Activated CD4-positive, alpha-beta T cell treated with anti-CD3 and anti-CD28 coated beads for 1 hour (primary cell): Measurements from ENCODE around the gene ZBTB18.
"Not testable (repeated sequence)": the region's sequence is repeated elsewhere in the genome, so short reads cannot be mapped to it uniquely, and the experiment has no call there.

Experiments used
- DNase-seq: peaks from one replicate; pipeline ENCODE4 v3.0.0-alpha.2; 2020

Gene ZBTB18

DNA sequence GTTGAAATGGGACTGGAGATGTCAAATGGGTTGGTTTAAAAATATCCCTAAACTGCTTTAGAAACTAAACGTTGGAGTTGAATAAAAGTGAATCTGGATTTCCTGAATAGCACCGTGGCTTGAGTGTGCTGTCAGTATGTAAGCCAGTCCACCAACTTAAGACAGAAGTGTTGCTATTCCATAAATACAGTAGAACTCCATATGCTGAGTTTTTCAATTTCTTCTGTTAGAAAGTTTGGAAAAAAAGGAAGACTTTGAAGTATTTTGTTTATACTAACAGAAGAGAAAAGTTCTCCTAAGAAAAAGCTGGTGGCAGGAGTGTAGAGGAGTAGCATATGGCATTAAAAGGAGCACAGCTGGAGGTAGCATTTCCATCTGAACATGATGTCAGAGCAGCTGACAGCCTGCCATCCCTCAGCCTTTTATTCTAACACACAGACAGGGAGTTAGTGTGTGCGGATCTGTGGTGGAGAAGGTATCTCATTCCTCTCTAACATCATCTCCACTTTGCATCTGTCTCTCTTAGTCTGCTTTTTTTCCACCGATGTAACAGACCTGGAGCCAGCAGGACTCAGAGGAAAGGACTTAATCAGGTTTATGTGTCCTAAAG lies at the start of gene ZBTB18:
Gene ZBTB18 (plus strand): TSS at position 449 of the 610 bp plus-strand sequence. CDS start 149 bp downstream, at position 598.
- DNase-seq = no peak

DNA sequence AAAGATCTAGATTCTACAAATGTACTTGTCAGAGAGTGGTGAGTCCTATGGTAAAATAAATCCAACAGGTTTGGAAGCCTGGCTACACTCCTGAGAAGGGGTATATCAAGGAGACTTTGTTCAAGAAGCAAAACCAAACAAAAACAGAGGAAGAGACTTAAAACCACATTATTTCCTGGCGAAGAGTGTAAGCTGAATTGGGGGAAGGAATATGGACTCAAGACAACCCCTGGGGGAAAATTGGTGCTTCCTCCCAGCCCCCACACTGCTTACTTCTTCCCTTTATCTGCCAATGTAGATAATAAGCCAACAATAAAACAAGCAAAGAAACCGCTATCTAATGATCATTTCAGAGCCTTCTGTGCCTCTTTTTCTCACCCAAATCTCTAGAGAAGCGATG lies 48.4 kb upstream of the ZBTB18 start:
- no peak for DNase-seq

DNA sequence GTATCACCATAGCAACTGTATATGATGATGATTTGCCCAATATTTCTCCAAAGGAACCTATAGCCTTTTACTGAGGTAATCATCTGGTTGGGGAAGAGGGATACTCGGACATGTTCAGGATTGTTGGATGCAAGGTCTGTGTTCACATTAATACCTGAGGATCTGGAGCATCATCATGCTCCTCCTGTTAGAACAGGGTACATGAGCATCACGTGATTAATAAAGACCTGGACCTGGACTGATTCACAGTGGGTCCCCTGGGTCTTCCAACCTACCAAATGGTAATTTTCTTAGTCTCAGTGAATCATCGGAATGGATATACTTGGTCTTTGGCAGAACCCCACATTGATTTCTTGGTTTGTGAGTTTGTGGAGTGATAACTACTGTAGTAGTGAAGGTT lies 45.6 kb upstream of the ZBTB18 start:
- no peak for DNase-seq

DNA sequence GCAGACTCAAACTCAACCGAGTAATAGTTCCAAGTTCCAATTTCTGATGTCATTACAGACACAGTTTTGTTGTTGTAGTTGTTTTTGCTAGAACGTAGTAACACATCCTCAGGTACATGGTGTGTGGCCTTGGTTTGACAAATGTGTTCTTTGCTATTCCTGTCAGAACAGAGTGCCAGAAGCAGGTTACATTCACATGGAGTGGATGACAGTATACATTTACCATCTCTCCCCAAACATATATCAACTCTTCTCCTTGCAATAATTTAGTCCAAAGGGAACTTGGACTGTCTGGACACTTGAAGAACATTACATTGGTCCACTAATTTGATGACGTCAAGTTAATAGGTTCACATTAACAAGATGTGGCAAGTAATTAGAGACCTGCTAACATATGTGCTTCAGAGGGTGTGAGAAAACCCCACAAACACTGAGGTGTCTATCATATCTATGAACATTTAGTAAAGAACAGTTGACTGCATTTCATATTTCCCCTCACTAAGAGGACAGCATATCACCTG lies 44.6 kb upstream of the ZBTB18 start:
- DNase-seq = no peak

DNA sequence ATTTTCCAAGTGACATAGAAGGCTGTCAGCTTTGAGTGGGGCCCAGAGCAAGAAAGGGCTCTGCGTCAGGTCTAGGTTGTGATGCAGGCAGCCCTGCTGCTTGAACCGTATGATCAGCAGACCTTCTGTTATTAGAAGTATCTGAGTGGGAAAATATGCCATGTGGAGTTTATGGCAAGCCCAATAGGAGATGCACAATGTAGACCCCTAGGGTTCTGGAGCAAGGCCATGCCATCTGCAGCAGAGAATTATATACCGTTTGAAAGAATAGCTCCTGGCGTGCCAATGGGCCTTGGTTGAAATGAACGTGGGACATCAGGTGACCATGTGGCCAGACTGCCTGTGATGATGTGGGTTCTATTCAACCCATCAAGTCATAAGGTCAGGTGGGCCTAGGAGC lies 44.1 kb upstream of the ZBTB18 start:
- DNase-seq = no peak

DNA sequence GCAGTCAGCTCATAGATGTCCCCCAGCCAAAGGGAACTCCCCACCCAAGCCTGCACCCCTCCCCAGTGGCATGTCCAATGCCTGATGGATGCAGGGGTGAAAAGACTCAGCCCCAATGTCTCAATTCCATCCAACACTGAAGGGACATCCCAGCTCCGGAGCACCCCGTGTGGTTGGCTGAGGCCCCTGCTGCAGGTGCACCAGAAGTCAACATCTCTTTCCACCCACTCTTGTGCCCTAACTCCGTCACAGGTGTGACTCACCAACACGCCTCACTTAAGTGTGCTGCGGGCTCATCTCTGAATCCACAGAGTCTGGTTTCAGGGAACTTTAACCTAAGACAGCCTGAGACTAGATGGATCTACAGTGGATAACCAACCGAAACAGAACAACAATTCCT lies 40.9 kb upstream of the ZBTB18 start:
- DNase-seq = peak; percentile 8

DNA sequence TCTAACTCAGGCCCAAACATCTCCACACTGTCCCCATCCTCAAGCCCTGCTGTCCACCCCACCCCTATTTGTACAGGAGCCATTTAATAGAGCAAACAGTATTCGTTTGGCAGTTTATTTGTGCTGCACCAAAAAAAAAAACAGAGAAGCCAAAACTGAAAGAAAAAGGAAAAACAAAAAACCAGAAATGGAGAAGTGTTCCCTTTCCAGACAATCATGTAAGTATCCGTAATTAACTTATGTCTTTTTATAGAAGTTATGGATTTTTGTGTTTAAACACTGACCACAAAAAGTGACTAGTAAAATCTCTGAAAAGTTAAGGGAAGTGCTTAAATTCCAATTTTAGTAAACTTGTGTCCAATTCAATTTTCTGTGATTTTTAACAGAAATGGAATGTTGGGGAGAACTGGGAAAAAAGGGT lies 40.4 kb upstream of the ZBTB18 start:
- DNase-seq = no peak

DNA sequence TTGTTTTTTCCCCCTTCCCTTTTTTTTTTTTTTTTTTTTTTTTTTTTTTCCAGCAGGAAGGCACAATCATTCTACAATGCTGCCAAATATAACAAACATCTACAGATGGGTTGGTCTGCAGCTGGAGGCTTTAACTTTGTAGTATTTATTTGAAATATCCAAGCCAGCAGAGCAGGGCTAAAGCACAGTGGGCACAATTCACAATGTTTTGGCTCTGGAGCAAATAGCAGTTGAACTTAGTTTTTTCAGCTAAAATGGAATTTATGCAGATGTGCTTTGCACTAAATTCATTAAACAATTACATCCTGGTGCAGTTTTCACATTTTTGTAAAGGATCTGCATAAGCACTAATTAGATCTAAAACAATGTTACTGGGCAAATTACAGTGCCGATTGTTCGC lies 39.8 kb upstream of the ZBTB18 start:
- DNase-seq = no peak

DNA sequence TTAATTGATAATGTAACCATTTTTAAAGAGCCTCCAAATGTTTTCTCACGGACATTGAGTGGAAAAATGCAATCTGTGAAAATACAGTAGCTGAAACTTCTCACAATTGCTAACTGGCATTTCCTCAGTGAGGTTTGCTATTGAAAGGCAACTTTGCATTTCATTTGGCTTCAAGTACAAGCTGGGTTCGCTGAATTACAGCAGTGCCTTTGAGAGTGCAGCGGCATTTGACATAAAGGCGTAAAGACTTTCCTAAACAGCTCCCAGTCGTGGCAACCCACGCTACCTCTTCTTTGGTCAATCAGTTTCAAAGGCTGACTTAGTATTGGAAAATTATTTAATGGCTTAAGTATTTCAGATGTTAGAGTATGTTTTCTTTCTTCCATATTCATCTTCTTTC lies 39.3 kb upstream of the ZBTB18 start:
- no peak for DNase-seq

DNA sequence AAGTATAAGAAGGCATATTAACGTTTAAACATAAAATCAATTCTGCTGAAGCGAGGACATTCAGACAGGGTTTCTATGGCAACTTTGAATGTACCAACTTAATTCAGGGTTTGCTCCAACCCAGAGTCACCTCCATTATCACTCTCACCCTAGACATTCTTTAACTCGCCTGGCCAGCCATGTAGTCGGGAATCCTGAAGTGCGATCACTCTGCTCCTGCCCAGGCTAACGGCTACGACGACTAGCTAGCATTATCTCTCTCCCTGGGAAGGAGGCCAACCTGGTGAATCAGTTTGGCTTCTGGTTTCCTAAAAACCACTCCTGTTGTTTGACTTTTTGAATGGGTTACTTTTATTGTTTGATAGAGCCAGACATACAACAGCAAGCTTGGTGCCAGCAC lies 38.9 kb upstream of the ZBTB18 start:
- DNase-seq = no peak

DNA sequence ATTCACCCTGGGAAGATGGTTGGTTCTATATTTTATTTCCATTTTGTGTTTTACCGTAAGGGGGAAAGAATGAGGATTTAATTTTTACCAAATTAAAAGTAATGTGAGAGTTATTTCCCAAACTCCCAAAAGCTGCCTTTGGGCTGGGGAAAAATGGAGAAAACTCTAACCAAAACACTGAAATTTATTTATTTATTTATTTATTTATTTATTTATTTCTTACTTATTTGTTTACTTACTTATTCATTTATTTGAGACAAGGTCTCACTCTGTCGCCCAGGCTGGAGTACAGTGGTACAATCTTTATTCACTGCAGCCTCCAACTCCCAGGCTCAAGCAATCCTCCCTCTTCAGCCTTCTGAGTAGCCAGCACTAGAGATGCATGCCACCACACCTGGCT lies 38.0 kb upstream of the ZBTB18 start:
- no peak for DNase-seq

DNA sequence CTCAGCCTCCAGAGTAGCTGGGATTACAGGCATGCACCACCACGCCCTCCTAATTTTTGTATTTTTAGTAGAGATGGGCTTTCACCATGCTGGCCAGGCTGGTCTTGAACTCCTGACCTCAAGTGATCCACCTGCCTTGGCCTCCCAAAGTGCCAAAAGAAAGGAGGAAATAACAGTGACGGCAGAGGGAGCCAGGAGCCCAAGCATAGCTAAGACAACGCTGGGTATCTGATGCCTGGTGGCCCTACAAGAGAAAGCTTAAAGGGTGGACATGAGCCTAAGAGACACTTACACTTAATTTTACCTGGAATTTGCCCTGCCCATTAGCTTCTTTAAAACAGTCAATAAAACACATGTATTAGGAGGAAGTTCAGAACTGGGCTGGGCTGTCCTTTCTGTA lies 36.2 kb upstream of the ZBTB18 start:
- DNase-seq = not testable (repeated sequence)

DNA sequence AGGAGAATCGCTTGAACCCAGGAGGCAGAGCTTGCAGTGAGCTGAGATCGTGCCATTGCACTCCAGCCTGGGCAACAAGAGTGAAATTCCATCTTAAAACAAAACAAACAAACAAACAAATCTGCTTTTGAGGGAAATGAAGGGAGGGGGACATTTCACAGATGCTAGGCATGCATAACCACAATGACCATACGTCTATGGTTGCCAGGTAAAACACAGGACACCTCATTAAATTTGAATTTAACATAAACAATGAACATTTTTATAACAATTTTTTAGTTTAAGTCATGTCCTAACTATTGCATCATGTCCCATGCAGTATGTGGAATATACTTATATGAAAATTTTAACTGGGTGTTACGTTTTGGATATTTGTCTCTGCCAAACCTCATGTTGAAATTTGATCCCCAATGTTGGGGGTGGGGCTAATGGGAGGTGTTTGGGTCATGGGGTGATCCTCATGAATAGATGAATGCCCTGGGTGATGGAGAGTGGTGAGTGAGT lies 31.0 kb upstream of the ZBTB18 start:
- no peak for DNase-seq

DNA sequence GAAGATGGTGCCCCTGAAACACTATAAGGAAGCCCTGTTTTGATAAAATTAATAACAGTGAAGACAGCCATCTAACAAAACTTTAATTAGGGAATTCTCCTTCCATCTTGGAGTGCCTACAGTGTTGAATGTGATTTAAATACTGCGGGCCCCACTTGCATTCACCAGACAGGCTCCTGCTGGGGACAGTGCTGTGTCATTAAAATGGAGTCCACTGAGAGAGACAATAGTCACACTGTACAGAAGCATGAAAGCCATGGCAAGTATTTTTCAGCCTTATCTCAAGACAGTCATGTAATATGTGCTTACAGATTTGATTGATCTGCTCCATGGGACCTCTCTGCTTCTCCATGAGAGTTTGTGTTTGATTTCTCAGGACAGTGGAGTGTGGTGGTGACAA lies 29.7 kb upstream of the ZBTB18 start:
- no peak for DNase-seq

DNA sequence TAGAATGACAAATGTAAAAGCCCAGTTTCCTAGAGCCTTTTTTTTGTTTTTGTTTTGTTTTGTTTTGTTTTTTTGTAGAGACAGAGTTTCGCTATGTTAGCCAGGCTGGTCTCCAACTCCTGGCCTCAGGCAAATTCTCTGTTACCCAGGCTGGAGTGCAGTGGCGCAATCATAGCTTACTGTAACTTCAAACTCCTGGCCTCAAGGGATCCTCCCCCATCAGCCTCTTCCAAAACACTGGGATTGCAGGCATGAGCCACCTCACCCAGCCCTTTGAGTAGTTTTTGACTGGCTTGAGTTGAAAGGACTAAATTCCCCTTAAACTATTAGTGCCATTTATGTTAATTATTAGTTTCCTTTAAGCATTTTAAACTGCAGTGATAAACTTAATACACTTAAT lies 28.8 kb upstream of the ZBTB18 start:
- no peak for DNase-seq

DNA sequence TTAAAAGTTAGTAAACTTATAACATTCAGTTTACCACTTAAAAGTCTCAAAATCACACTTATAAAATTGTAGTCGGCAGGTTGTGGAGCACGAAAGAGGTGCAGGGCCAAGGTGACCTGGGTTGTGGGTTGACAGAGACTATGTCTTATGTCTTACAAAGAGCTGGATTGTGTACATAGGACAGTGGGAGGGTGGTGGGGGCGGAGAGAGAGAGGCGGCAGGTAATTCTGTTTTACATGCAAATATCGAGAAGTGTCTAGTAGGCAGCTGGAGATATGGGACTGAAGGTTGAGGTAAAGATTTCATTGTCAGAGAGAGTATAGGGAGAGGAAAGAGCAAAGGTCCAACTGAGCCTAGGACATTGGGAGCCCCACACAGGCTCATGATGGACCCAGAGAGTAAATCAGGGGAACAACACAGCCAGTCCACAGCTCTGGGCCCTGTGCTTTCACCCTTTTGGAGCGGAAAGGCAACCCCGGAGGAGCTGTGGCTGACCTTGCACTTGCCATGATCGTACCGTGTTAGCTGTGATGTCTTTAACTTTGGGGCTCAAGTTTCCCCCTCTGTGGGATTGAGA lies 28.1 kb upstream of the ZBTB18 start:
- no peak for DNase-seq

DNA sequence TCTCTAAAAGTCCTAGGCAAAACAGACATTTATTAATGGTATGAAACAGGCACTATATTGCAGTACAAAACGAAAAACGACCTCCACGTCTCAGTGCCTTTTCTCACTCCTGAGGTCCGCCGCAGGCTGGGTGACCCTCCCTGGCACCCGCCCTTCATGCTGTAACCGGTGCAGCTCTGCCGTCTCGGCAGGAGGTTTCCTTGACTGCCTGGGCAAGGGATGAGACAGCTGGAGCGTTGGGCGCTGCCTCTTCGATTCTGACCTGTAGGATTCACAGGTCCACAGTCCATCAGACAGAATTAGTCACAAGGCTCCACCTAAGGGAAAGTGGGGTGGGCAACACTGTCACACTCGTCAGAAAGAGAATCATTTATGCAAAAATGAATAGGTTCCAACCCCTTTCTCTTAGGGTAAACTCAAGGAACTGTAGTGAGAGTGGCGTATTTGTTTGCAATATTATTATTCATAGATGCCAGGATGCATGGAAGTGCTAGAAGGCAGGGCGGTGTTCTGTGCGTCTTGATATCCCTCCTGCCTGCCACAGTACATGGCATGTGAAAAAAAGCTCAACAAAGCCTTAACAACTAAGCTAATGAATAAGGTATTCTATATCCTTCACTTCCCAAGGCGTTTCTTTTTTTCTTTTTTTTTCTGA lies 23.5 kb upstream of the ZBTB18 start:
- DNase-seq = no peak

DNA sequence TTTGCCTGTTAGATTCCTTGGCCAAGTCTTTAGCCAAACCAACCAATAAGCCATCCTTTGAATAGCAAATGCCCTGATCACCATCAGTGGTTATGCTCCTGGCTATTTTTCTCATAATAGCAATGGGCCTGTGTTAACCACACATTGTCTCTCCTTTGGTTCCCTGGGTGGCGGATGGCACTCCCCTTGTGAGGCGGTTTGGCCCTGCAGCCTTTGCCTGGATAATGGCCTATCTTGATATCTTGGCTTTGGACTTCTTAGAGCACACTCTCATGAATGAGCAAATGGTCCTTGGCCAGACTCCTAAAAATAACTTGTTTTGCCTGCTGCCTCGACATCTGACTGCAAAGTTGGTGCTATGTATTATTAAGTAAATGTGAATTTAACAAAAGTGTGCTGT lies 22.4 kb upstream of the ZBTB18 start:
- DNase-seq = no peak

DNA sequence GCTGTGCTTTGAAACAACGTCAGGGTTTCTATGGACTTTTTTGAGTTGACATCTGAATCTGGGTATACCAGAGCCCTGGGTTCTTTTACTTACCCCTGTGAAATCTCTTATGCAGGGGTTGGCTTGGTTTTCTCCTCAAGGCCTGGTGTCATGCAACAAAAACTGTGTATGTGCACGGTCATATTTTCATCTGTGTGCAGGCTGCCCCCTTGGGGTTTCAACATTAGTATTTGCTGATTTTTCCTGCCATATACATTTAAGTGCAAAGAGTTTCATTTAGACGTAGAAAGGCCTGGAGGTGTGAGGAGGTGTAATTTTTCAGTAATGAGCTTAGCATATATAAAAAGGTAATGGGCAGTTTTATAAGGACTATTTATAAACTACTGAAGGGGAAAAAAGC lies 22.0 kb upstream of the ZBTB18 start:
- DNase-seq = no peak

DNA sequence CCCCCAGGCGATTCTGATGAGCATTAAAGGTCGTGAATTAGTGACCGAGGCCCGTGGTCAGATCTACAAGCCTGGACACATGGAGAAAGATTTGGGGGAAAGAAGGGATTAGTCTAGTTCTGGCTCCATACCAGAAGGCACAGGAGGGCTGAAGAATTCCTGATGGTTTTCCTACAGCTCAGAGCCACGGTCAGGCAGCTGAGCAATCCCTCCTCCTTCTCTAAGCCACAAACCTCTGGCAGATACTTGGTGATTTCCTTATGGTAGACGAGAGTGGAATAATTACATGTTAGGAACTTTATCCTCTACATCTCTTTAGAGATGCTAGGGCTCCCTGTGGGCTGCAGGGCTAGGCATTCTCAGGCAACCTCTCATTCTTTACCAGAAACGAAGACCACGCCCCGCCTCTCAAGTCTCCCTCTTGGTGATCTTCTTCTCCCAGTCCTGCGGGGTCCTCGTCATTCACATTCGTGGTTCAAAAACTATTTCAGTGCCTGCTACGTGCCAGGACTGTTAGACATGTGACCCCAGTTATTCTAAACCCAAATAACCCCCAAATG lies 20.5 kb upstream of the ZBTB18 start:
- no peak for DNase-seq

DNA sequence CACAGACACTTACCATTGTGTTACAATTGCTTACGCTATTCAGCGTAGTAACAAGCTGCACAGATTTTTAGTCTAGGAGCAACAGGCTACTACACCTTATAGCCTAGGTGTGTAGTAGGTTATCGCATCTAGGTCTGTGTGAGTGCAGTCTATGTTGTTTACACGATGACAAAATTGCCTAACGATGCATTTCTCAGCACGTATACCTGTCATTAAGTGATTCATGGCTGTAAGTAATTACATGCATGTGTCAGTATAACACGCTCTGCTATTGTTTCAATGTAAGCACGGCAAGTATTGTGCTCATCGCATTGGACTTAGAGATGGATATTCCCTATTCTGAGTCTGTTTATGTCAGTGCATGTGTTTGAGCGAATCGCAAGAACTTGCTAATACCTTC lies 15.7 kb upstream of the ZBTB18 start:
- DNase-seq = no peak

DNA sequence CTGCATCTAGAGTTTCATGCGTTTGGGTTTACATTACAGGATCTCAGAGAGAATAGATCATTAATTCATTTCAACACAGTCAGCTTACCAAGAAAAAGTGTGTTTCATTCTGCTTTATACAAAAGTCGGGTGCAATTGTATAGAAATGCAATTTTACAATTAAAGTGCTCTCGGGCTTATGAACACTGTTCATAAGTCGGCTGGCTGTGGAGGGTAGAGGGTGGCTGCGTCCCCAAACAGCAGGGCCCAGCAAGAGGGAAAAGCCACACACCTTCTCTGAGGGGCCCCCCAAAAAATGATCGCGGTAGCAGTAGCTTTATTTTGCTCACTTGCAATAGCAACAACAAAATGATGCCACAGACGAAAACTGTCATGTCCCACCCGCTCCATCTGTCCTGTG lies 13.8 kb upstream of the ZBTB18 start:
- DNase-seq = no peak

DNA sequence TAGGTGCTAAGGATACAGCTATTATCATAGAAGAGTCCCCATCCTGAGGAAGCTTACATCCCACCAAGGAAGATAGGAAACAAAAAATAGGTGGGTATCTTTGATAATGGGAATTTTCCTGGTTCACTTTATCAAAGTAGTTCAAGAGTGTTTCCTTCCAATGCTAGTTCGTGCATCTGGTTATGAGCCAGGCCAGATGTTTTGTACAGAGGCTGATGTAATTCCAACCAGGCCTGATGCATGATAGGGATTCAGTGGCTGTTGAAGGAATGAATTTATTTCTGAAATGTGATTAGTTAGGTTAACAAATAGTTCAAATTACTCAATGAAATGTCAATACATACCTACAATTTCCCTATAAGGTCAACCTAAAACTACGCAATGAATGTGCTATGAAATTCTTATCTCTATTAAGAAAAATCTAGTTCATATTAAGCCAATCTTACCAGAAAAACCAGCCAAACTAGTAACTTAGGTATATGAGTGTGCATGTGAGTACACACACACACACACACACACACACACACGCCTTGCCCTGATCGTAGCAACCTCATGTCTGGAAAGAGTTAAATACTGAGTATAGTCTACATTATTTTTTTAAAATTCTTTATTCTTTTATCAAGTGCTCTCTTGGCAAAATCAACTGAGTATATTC lies 9.5 kb upstream of the ZBTB18 start:
- DNase-seq = no peak
